K562 treated with DMSO at 1 percent for 4 hours (cell line): ENCODE data around the gene GPR3. TPM values are rescaled to one million over a fixed set of nuclear protein-coding genes. Genes with fewer than 3 reads are reported as not detected.

Source experiments
- total RNA-seq: library from RNA; unstranded; fragments of 300-600 nt; gene quantifications from 2 replicates; pipeline ENCODE4 v1.2.3, GENCODE V29; 2022; ENCODE audit not compliant: insufficient read depth

Gene GPR3
- total RNA-seq = 5.5 and 6.0 TPM in 2 replicates

GRCh38 chr1:27392096-27392777 is at the start of gene GPR3:
Gene GPR3, plus strand, starts transcription at chr1:27392622. Its CDS starts 1,177 bp downstream, at chr1:27393799.

GRCh38 chr1:27366411-27367159 is 25.8 kb upstream of the GPR3 start, which contains the start of gene MAP3K6:
Gene MAP3K6, minus strand, starts transcription at chr1:27366961. Its CDS starts 364 bp downstream, at chr1:27366597.

DNA sequence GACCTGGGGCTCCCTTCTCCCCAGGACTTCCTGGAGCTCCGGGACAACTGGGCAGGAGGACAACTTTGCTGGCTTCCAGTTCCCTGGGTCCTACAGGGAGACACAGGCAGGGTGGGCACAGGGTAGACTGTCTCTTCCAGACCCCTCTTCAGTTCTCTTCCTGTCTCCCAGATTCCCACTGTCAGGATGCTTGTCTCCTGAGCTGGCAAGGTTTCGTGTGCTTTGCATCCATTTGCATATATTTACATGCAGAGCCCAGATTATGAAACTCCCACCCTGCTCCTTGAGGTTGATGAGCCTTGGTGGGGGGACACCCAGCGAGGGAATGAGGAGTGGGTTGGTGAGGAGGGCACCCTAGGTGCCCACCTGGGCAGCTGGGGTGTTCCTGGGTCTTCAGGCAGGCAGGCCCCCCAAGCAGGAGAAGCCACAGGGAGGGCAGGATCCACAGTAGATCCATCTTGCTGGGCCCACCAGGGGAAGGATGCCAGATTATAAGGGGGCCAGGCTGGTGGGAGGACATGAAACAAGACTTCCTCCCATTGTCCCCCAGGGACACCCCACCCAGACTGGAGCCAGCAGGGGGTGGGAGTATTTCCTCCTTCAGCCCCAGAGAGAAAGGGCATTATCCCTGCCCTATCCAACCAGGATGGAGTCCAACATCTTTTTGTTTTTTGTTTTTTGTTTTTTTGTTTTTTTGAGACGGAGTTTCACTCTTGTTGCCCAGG is 17.9 kb upstream of the GPR3 start, which contains the start of gene FCN3:
Gene FCN3, minus strand, starts transcription at position 463 of the 725 bp plus-strand sequence. Its CDS starts 6 bp downstream, at position 457.

GRCh38 chr1:27383039-27383605 is 9.3 kb upstream of the GPR3 start, which contains the start of gene CD164L2:
Gene CD164L2, minus strand, starts transcription at chr1:27383333. Its CDS starts 94 bp downstream, at chr1:27383239.

Other genes with a start within 250 kb of the GPR3 start
- gene SLC9A1, start 237.5 kb upstream of the GPR3 start, total RNA-seq = 17.8 and 23.8 TPM in 2 replicates
- gene WDTC1, start 158.0 kb upstream of the GPR3 start, total RNA-seq = 48.0 and 48.9 TPM in 2 replicates
- 47.9 and 49.4 TPM in 2 replicates for gene TMEM222, start 70.5 kb upstream of the GPR3 start, total RNA-seq
- 12.8 and 17.6 TPM in 2 replicates for gene SYTL1, start 50.6 kb upstream of the GPR3 start, total RNA-seq
- gene MAP3K6, start 25.7 kb upstream of the GPR3 start, total RNA-seq = 9.3 and 11.0 TPM in 2 replicates
- gene FCN3, start 17.8 kb upstream of the GPR3 start, total RNA-seq = not detected in 2 replicates
- 1.8 TPM in 1 of 2 replicates, not detected in the other for gene CD164L2, start 9.3 kb upstream of the GPR3 start, total RNA-seq
- 69.5 and 73.6 TPM in 2 replicates for gene WASF2, start 97.5 kb downstream of the GPR3 start, total RNA-seq
- gene AHDC1, start 211.5 kb downstream of the GPR3 start, total RNA-seq = 14.2 and 23.9 TPM in 2 replicates
- not detected in 2 replicates for gene FGR, start 242.6 kb downstream of the GPR3 start, total RNA-seq